ENCODE results near the gene GNAI3.

DNA sequence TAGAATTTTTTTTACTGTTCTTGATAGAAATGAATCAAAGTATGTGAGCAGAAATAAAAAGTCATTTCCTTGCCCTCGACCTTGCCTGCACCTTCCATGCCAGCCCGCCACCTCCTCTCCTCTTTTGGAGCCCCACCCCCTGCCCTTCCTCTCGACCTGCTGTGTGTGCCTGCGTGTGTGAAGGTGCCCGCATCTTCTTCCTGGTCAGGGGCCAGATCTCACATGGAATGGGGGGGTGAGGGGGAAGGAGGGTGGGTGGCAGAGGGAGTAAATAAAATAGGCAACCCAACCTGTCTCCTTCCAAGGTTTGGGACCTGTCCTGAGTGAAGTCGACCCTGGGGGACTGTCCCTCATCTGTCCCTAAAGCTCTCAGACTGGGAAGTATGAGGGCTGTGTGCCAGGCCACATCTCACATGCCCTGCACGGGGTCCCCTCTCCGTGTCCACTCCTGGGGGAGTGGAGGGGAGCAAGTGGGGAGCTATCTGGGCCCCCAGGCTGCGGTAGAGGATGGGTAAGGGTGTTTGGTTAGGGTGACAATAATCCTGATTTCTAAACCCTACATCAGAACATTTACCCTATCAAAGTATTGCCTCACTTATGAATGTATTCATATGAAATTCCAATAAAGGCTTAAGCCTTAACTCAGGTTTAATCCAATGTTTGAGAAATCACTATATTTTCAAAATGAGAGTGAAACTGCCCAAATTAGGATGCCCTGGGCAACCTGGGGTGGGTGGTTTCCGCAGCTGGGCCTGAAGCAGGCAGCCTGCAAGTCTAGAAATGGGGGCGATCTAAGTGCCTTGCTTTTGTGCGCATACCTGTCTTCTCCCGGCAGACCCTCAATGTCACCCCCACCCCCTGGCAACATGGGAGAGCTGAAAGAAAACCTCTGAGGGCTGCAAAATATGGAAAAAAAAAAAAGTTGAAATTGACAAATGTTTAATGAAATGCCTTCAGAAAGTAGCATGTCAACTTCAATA lies 86.6 kb downstream of the GNAI3 start:
- TF ChIP-seq CTCF (IDR thresholded peaks at IDR 0.05; ENCODE audit: insufficient read depth, low read length) (no peak), POLR2AphosphoS5 (IDR thresholded peaks at IDR 0.05; ENCODE audit: low read depth) (no peak), GABPA (IDR thresholded peaks at IDR 0.05; ENCODE audit: low read depth) (no peak)
- TF ChIP-seq, protein P1, sequence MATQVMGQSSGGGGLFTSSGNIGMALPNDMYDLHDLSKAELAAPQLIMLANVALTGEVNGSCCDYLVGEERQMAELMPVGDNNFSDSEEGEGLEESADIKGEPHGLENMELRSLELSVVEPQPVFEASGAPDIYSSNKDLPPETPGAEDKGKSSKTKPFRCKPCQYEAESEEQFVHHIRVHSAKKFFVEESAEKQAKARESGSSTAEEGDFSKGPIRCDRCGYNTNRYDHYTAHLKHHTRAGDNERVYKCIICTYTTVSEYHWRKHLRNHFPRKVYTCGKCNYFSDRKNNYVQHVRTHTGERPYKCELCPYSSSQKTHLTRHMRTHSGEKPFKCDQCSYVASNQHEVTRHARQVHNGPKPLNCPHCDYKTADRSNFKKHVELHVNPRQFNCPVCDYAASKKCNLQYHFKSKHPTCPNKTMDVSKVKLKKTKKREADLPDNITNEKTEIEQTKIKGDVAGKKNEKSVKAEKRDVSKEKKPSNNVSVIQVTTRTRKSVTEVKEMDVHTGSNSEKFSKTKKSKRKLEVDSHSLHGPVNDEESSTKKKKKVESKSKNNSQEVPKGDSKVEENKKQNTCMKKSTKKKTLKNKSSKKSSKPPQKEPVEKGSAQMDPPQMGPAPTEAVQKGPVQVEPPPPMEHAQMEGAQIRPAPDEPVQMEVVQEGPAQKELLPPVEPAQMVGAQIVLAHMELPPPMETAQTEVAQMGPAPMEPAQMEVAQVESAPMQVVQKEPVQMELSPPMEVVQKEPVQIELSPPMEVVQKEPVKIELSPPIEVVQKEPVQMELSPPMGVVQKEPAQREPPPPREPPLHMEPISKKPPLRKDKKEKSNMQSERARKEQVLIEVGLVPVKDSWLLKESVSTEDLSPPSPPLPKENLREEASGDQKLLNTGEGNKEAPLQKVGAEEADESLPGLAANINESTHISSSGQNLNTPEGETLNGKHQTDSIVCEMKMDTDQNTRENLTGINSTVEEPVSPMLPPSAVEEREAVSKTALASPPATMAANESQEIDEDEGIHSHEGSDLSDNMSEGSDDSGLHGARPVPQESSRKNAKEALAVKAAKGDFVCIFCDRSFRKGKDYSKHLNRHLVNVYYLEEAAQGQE (IDR thresholded peaks at IDR 0.05; ENCODE audit: insufficient replicate concordance, low read depth), result no peak

Measured in HL-60 (cell line).